GM18873 (cell line): ENCODE data around the gene MEI1.
"Not testable (repeated sequence)": the region's sequence is repeated elsewhere in the genome, so short reads cannot be mapped to it uniquely, and the experiment has no call there.

Experiments used
- ATAC-seq: cut with Tn5 transposase; IDR thresholded peaks from one replicate; pipeline ENCODE4 v1.9.1; 2021; ENCODE audit warnings: mild to moderate bottlenecking, moderate library complexity, moderate number of reproducible peaks; ENCODE audit not compliant: unreplicated experiment, low FRiP score

Gene MEI1

DNA sequence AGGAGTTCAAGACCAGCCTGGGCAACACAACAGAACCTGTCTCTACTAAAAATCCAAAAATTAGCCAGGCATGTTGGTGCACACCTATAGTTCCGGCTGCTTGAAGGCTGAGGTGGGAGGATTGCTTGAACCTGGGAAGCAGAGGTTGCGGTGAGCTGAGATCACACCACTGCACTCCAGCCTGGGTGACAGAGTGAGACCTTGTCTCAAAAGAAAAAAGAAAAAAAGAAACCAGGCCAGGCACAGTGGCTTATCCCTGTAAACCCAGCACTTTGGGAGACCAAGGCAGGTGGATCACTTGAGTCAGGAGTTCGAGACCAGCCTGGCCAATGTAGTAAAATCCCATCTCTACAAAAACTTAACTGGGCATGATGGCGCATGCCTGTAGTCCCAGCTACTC lies 33.9 kb downstream of the MEI1 start:
- not testable (repeated sequence) for ATAC-seq

DNA sequence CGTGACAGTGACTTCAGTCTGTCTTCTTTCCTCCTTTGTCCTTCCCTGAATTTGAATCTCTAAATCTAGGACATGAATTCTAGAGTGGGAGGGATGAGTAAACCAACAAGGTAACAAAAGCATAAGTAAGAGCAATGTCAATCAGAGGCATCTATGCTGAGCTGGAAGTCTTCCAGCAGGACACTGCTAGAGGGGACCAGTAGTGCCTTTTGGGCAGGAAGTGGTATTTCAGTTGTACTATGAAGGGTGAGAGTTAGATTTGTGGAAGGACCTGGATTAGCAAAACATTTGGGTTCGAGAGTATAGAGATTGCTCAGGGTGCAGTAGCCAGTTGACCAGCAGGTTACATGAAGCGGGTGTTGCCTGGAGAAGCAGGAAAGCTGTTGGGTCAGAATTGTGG lies 40.3 kb downstream of the MEI1 start:
- no peak for ATAC-seq

DNA sequence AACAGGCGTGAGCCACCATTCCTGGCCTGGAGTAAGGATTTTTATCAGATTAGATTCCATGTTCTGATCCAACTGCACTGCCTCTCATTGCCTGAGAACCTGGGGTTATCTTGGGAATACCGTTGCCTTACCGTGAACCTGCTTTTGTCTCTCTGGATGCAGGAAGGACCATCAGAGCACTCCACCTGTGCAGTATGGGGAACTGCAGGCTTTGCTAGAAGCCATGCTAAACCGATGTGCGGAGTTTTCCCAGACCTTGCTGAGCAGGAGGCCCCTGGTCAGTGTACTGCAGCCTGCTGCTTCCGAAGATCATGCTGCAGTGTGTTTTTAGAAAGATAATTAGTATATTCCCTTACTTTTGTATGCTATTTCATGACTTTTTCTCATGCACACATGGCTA lies 43.6 kb downstream of the MEI1 start:
- no peak for ATAC-seq

DNA sequence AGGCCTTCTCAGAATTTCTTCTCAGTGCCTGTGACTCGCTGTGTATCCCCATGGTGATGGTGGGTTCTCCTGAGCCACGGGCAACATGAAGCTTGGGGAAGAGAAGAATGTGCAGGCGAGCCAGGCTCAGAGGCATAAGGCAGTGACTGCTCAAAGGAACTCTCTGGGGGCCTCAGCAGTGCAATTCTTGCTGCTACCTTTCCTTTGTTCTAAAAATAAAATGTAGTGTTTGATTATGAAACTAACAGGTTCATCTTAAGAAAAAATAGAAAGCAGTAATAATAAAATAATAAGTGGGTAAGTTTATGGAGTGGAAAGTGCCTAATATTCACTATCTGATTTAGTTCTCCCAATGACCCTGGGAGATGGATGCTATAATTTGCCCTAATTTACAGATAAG lies 46.7 kb downstream of the MEI1 start:
- ATAC-seq: no peak

DNA sequence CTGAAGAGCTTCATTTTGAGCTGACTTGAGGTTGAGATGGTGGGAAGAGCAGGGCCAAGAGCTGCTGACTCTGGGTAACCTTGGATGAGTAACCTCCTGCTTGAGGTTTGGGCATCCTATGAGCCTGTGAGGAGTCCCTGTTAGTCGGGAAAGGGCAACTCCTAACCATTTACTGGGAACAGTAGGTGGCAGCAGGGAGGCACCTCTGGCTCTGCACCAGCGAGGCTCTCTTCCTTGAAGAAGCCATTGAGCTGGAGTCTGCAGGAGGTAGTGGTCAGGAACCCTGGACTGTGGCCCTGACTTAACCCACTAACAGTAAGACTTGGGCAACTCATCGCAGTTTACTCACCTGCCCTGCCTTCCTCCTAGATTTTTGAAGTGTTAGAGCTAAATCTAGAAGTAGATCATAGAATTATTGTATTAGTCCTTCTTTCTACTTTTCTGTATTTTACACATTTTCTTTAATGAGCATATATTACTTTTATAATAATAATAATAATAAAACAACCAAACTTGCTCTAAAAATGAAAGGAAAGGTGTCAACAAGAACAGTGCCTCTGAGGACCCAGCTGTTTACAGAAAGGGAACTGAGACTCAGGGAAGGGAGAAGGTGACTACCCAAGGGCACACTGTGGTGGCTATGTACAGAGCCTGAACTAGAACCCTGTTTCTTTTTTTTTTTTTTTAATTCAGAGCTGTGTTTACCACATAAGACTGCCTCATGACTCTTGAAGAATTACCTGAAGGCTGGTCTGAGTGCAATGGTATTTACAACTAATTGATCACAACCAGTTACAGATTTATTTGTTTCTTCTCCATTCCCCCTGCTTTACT lies 47.5 kb downstream of the MEI1 start:
- peak; percentile 75 for ATAC-seq

DNA sequence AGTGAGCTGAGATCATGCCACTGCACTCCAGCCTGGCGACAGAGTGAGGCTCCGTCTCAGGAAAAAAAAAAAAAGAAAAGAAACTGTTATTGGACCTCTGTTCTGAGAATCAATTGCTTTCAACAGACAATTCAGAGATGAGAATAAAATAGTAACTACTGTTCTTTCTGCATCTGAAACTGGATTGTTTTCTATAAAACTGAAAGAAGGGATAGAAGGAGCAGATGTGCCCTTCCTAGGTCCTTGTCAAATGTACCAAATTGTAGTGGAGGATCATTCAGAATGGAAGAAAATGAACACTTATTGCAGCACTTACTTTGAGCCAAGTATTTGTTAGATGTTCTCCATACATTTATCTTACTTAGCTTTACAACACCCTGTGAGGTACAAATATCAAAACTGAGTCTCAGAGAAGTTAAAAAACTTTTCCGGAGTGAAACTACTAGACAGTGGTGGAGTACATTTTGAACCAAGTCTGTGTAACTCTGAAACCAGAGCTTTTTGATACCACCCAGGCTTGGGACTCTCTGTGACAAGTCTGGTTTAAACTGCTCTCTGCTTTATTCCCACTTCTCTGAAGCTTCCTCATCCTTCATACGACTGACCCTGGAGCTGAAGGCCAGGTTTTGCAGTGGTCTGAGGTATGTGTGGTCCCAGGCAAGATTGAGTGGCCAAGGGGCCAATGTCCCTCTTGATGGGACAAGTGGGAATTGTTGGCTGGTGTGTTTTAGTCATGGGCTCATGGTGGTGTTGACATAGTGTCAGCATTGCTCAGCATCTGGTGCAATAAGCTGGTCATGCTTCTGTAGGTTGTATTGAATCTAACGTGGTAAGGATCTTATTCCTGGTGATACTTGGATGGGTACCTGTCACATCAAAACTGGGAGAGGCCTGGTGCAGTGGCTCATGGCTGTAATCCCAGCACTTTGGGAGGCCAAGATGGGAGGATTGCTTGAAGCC lies 53.0 kb downstream of the MEI1 start:
- peak; percentile 58 for ATAC-seq

DNA sequence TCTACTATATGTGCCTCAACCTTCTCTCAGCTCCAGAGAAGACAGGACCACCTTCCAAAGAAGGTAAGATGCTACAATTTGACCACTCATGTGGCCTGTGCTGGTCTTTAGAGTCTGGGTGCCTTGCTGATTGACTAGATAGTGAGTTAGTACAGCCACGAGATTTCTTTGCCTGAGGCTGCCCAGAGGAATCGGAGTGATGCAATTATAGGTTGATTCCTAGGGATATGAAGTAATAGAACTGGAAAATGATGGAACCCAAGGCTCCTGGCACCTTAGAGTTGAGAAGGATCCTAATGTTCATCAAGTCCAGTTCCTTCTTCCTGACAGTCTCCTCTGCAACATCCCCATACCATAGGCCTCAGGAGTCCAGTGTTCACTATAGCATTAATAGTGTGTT lies 54.7 kb downstream of the MEI1 start:
- ATAC-seq: no peak

DNA sequence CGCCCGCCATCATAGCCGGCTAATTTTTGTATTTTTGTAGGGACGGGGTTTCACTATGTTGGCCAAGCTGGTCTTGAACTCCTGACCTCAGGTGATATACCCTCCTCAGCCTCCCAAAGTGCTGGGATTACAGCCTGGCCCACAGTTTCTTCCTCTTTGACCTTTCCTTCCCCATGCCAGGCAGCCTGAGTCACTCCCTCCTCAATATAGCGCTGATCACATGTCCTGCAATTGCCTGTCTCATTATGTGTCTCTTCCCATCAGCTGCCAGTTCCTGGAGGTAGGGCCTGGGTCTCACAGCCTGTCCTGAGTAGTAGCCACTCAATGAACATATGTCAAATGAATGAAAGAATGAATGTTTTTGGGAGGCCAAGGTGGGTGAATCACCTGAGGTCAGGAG lies 58.2 kb downstream of the MEI1 start:
- ATAC-seq: no peak

DNA sequence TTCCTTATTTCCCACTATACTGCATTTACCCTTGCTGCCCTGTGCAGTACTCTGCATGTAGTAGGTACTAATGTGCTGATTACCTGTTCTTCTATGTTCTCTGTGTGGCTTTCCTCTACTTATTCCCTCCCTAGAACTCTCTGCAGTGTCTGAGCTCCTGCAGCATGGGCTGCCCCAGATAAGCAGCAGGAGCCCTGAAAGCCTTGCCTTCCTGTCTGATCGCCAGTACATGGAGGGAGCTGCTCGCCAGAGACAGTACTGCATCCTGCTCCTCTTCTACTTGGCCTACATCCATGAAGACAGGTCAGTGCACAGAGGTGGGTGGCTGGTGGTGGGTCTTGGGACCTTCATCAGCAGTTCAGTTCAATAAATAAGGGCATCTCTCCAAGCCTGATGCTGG lies 58.9 kb downstream of the MEI1 start:
- no peak for ATAC-seq

DNA sequence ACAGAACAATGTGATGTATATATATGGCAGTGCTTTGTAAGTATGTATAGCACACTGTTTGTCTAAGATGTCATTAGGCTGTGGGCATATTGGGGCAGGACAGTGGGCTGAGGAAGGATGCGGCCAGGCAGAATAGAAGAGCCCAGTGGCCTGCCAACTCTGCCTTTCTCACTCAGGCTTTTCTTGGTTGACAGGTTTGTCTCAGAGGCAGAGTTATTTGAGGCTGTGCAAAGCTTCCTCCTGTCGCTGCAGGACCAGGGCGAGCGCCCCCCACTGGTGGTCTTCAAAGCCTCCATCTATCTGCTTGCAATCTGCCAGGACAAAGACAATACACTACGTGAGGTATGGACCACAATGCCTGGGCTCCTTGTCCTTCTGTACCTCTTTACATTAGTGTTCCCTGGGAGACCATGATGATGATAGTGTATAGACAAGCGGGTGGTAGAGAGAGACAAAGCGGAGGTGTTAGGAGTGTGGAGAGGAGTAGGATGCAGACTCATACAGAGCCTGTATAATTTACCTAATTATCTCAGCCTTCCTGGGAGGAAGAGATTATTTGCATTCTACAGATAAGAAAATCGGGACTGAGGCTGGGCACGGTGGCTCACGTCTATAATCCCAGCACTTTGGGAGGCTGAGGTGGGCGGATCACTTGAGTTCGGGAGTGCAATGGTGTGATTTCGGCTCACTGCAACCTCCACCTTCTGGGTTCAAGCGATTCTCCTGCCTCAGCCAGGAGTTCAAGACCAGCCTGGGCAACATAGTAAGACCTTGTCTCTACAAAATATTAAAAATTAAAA lies 63.9 kb downstream of the MEI1 start:
- no peak for ATAC-seq

DNA sequence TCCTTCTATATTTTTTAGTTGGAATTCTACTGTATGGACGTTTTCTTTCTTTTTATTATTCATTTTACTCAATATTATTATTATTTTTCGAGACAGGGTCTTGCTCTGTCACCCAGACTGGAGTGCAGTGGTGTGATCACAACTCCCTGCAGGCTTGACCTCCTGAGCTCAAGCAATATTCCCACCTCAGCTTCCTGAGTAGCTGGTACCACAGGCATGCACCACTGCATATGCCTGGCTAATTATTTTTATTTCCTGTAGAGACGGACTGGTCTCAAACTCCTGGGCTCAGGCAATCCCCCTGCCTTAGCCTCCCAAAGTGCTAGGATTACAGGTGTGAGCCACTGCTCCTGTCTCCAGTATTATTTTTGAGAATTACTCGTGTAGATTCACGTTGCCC lies 67.2 kb downstream of the MEI1 start:
- no peak for ATAC-seq

DNA sequence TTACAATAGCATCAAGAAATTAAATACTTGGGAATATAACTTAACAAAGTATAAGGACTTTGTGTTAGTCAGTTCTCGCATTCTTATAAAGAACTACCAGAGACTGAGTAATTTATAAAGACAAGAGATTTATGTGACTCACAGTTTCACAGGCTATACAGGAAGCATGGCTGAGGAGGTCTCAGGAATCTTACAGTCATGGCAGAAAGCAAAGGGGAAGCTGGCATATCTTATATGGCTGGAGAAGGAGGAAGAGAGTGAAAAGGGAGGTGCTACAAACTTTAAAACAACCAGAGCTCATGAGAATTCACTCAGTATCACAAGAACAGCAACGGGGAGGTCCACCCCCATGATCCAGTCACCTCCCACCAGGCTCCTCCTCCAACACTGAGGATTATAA lies 69.1 kb downstream of the MEI1 start:
- no peak for ATAC-seq

DNA sequence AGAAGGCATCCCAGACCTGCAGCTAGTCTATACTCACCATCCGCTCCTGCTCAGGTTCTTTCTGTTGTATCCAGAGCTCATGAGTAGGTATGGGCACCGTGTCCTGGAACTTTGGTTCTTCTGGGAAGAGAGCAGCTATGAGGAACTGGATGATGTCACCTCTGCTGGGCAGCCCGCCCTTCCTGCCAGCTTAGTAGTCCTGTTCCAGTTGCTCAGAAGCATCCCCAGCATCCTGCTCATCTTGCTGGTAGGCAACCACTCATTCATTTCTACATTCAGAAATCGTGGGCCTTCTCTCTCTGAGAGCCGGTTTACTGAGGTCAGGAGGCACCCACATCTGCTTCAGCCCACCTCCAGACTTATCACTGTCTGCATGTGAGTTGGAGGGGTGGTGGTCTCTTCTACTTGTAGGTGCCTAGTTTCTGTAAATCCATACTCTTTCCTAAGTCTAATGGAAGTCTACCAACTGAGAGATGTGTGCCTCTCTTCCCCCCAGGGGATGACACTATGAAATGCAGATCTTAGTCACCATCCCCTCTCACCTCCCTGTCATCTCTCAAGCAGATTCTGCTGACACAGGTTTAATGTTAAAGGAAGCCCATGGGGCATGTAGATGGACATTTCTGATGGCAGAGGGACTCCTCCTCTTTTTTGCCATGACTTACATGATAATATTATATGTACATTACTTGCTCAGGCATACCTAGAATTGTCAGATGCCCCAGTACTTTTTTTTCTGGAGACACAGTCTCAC lies 71.6 kb downstream of the MEI1 start:
- ATAC-seq: no peak

DNA sequence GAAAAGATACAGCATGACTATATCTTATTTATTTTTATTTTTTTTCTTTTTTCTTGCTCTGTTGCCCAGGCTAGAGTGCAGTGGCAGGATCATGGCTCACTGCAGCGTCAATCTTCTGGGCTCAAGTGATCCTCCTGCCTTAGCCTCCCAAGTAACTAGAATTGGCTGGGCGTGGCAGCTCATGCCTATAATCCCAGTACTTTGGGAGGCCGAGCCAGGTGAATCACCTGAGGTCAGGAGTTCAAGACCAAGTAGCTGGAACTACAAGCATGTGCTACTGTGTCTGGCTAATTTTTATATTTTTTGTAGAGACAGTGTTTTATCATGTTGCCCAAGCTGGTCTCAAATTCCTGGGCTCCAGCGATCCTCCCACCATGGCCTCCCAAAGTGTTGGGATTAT lies 72.9 kb downstream of the MEI1 start:
- ATAC-seq: no peak

DNA sequence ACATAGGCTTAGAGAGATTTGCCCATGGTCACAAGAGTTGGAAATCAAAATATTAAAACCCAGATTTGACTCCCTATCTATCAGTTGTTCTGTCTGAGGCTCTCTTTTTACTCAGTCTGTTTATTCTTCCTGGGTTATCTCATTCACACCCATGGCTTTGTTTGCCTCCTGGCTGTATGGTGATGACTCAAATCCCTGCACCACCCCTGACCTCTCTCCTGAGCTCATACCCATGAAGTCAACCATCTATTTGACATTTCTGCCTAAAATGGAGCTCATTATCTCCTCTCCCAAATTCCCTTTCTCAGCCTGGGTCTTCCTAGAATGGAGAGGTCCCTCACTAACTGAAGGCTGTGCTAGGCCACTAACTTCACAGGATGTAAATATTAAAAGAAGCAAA lies 73.3 kb downstream of the MEI1 start:
- no peak for ATAC-seq

DNA sequence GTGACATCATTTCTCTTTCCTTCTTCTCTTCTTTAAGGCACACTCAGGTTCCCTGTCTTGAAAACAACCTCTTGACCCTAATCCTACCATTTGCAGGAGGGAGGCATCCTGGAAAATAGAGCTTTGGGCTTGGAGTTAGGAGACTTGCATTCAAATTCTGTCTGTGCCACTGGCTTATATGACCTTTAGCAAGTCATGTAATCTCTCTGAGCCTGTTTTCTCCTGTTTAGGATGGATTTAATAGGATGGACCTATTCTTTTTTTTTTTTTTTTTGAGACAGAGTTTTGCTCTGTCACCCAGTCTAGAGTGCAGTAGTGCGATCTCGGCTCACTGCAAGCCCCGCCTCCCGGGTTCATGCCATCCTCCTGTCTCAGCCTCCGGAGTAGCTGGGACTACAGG lies 76.0 kb downstream of the MEI1 start:
- ATAC-seq: no peak

DNA sequence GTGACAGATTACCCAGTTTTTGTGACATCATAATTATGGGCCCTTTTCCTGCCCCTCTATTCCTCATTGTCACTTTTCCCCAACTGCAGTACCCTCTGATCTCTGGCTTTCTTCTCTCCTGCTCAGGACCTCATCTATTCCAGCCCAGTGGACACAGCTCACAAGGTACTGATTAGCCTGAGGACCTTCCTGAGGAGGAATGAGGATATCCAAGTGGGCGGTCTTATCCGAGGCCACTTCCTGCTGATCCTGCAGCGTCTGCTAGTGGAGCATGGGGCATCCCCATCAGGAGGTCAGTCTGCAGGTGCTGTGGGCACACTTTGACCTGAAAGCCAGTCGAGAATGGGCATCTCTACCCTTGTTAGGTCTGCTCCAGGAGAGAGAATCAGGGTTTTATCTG lies 76.7 kb downstream of the MEI1 start:
- no peak for ATAC-seq

DNA sequence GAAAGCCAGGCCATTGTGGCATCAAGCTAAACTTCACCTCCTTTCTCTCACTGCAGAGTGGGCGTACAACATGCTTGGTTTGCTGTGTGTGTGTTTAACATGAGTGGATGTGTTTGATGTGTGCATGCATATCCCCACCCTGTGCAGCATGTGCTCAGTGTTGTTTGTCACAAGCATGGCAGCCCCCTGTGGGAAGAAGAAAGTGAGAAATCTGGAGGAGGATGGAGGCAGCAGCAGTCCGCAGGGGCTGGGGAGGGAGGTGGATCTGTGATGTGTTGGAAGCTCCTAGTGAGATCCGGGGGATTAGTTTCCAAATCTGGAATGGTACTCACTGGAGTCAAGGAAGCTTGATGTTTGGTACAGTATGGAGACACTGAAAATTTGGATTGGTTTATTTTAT lies 77.1 kb downstream of the MEI1 start:
- ATAC-seq: no peak

DNA sequence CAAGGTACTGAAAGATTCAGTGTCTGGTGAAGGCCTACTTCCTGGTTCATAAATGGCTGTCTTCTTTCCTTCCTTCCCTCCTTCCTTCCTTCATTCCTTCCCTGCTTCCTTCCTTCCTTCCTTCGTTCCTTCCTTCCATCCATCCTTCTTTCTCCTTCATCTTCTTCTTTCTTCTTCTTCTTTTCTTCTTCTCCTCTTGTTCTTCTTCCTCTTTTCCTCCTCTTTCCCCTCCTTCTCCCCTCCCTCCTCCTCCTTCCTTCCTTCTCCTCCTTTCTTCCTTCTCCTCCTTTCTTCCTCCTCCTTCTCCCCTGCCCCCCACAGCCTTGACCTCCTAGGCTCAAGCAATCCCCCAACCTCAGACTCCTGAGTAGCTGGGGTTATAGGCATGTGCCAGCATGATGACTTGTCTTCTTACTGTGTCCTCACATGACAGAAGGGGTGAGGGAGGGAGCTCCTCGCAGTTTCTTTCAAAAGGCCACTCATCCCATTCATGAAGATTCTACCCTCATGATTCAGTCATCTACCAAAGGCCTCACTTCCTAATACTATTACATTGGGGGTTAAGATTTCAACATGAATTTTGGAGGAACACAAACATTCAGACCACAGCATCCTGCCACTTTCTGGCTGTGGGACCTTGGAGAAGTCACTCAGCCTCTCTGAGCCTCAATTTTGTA lies 78.6 kb downstream of the MEI1 start:
- ATAC-seq: no peak
